Right lobe of liver (tissue), 4 donors: ENCODE data around the gene NKAIN4.

Experiments used
- CTCF ChIP-seq, 4 donors: fragments of 200-600 bp in 3 of 4; fragments of 450-650 bp in 1 of 4; IDR thresholded peaks; one replicate each; pipeline versions ENCODE4 v1.5.1 to v1.8.0; 2016 to 2022; ENCODE audit warnings: antibody characterized with exemption in 4 of 4, mild to moderate bottlenecking in 2 of 4
- POLR2A ChIP-seq: fragments of 450-650 bp; IDR thresholded peaks from one replicate; pipeline ENCODE4 v1.6.1; 2017; ENCODE audit warnings: antibody characterized with exemption, mild to moderate bottlenecking
- donor health status: DM: no; HTN: no; CAD: no.
- donor health status: DM: no; HTN: no; CAD: no.
- donor health status: DM: no; HTN: yes; CAD: no.

DNA sequence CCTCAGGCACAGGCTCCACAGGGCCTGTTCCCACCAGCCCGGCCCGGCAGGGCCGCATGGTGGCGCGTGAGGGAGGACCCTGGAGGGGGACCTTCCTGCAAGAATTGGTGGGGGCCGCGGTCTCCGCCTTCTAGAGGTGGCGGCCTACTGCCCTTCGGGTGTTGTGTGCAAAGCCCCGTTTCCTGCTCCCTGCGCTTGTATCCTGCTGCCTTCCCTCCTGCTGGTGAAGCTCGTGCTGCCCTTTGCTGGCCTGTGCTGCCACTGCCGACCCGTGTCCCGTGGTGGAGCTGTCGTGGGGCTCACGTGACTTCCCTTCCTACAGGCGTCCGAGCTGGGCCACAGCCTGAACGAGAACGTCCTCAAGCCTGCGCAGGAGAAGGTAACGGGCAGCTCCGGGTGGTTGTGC, 30.3 kb upstream of the NKAIN4 start:
- TF ChIP-seq CTCF (IDR thresholded peaks at IDR 0.05) = no peak
- no peak for TF ChIP-seq POLR2A
